HEK293T (cell line): ENCODE measurements around the gene NKAIN2.

ENCODE experiments used
- ELF4 ChIP-seq: fragments of 450-650 bp; IDR thresholded peaks from 2 replicates; pipeline ENCODE4 v1.6.1; 2017; ENCODE audit warnings: antibody characterized with exemption
- FOXK2 ChIP-seq: fragments of 450-650 bp; IDR thresholded peaks from 2 replicates; pipeline ENCODE4 v1.6.1; 2016; ENCODE audit warnings: mild to moderate bottlenecking
- HDGF ChIP-seq: fragments of 450-650 bp; IDR thresholded peaks from 2 replicates; pipeline ENCODE4 v1.6.1; 2017; ENCODE audit warnings: antibody characterized with exemption, borderline replicate concordance
- LEF1 ChIP-seq: fragments of 450-650 bp; IDR thresholded peaks from 2 replicates; pipeline ENCODE4 v1.6.1; 2017; ENCODE audit warnings: mild to moderate bottlenecking, borderline replicate concordance
- SP1 ChIP-seq: fragments of 450-650 bp; IDR thresholded peaks from 2 replicates; pipeline ENCODE4 v1.6.1; 2017
- SUZ12 ChIP-seq: fragments of 450-650 bp; IDR thresholded peaks from 2 replicates; pipeline ENCODE4 v1.6.1; 2016; ENCODE audit warnings: mild to moderate bottlenecking
- TARDBP ChIP-seq: fragments of 450-650 bp; IDR thresholded peaks from 2 replicates; pipeline ENCODE4 v1.6.1; 2016

DNA sequence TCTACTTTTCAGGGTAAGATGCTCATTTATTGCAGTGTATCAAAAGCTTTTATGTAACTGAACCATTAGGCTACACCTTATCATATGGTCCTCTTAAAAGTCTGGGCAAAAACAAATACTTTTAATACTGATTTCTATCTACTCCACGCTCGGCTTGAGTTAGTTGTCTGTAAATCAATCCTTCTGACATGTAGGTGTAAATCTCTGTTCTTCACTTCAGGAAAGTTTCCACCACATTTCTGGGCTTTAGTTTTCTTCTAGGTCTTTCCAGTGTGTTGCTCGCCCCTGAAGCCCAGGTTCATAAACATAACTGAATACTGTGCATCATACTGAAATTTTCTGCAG, 1069.4 kb downstream of the NKAIN2 start:
- TF ChIP-seq SP1 (no peak), LEF1 (no peak), TARDBP (no peak), FOXK2 (no peak), HDGF (no peak), ELF4 (no peak), SUZ12 (no peak)
